Epithelial cell of proximal tubule (primary cell): Measurements from ENCODE around the gene TUBGCP6. TPM values are rescaled to one million over a fixed set of nuclear protein-coding genes. Genes with fewer than 3 reads are reported as not detected.

ENCODE experiments used
- DNase-seq: peaks from one replicate; pipeline ENCODE4 v3.0.0-alpha.2; 2011; ENCODE audit warnings: low read depth
- H3K4me3 ChIP-seq: 2 replicates; pipeline ENCODE4 v1.5.1; 2011; ENCODE audit warnings: low read depth, mild to moderate bottlenecking, low read length
- total RNA-seq: library from RNA; depleted of rRNA; stranded (reverse); fragments of >200 nt; gene quantifications from 2 replicates; pipeline ENCODE4 v1.2.3, GENCODE V29; 2015
- TF ChIP-seq, protein P1 (sequence below): conservative IDR thresholded peaks from 2 replicates; pipeline ENCODE4 v1.5.1; 2012; ENCODE audit warnings: low read depth, mild to moderate bottlenecking, low read length

TUBGCP6 gene
- total RNA-seq, 1 donor from 2014 or later = 26.1 TPM

- TF ChIP-seq, protein P1, sequence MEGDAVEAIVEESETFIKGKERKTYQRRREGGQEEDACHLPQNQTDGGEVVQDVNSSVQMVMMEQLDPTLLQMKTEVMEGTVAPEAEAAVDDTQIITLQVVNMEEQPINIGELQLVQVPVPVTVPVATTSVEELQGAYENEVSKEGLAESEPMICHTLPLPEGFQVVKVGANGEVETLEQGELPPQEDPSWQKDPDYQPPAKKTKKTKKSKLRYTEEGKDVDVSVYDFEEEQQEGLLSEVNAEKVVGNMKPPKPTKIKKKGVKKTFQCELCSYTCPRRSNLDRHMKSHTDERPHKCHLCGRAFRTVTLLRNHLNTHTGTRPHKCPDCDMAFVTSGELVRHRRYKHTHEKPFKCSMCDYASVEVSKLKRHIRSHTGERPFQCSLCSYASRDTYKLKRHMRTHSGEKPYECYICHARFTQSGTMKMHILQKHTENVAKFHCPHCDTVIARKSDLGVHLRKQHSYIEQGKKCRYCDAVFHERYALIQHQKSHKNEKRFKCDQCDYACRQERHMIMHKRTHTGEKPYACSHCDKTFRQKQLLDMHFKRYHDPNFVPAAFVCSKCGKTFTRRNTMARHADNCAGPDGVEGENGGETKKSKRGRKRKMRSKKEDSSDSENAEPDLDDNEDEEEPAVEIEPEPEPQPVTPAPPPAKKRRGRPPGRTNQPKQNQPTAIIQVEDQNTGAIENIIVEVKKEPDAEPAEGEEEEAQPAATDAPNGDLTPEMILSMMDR = no peak
- no peak overlapping the region for H3K4me3 ChIP-seq
- DNase-seq = no peak
These were observed 44.5 kb upstream of the TUBGCP6 start for GRCh38 chr22:50289151-50289941.

GRCh38 chr22:50287731-50288130, 42.9 kb upstream of the TUBGCP6 start:
- TF ChIP-seq, protein P1 = no peak

DNA sequence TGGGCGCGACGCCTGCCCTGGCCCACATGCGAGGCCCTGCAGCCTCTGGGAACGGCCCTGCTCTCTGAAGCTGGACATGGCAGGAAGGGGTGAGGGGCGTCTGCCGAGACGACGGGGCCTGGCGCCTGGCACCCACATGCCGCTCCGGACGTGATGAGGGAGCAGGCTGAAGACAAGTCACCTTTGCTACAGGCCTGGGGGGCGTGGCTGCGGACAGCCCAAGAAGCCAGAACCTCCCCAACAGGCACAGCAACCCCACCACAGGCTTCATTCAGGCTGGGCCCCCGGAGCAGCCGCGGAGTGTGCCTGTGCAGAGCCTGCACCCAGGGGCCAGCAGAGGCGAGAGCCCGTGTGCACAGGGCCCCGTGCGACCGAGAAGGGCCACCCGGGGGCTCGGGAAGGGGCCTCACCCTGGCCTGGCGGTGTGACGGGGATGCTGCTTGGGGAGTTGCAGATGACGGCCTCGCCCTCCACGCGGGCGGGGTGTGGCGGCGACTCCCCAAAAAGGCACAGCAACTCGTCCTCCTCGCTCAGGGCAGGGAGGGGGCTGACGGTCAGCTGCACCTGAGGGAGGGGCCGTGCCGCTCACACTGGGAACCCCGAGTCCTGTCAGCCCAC, 42.0 kb upstream of the TUBGCP6 start:
- TF ChIP-seq, protein P1 = no peak
- no peak for DNase-seq
- H3K4me3 ChIP-seq = no peak overlapping the region

More at GRCh38 chr22:50287731-50288130, 42.9 kb upstream of the TUBGCP6 start:
- no peak for DNase-seq
- no peak overlapping the region for H3K4me3 ChIP-seq

GRCh38 chr22:50286275-50286674, 41.5 kb upstream of the TUBGCP6 start:
- H3K4me3 ChIP-seq = no peak overlapping the region
- no peak for DNase-seq
- TF ChIP-seq, protein P1 = no peak

DNA sequence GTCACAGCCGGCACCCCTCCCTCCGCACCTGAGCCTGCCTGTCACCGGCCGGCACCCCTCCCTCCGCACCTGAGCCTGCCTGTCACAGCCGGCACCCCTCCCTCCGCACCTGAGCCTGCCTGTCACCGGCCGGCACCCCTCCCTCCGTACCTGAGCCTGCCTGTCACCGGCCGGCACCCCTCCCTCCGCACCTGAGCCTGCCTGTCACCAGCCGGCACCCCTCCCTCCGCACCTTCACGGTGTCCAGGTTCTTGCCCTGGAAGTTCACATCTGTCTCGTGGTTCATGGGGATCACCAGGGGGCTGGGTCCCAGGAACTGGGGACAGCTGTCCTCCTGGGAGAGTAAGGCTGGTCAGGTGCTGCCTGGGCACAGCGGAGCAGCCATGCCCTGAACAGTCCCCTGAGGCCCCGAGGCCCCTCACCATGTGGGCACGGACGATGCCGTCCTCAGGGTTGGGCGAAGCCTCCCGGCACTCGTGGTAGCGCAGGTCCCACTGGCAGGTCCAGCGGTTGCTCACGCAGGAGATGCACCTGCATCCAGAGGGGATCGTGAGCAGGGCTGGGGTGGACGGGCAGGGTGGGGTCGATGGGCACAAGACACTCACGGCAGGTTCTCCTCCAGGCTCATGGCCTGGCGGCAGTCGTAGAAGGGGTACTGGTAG, 40.9 kb upstream of the TUBGCP6 start:
- no peak overlapping the region for H3K4me3 ChIP-seq
- no peak for DNase-seq
- TF ChIP-seq, protein P1 = no peak

- H3K4me3 ChIP-seq = no peak overlapping the region
- no peak for DNase-seq
- TF ChIP-seq, protein P1 = no peak
These were observed 39.7 kb upstream of the TUBGCP6 start for GRCh38 chr22:50284479-50284878.
